ENCODE data around the gene ENDOD1. TPM values are rescaled to one million over a fixed set of nuclear protein-coding genes. Genes with fewer than 3 reads are reported as not detected.

Gene ENDOD1
- total and polyA plus RNA-seq, 4 donors, result 2.2 to 35.6 (median 5.9) TPM

DNA sequence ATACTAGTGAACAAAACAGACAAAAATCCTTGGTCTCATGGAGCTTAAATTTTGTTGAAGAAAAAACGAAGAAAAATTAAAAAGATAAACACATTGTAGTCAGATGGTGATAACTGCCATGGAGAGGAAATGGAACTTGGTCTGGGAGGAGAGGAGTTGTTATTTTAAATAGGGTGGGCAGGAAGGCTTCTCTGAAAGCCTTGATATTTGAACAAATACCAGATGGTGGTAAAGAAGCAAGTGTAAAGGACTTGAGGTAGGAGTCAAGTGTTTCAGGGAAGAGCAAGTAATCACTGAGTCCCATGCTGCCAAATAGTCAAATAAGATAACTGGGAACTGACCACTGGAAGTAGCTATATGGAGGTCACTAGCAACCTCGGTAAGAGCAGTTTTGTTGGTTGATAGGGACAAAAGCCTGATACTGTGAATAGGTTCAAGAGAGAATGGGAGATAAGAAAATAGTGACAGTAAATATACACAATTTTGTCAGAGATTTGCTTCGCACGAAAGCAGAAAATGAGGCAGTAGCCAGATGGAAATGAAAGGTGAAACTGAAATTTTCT is 86.3 kb downstream of the ENDOD1 start:
- no peaks in the 10 kb centered on the region for H3K9me3 ChIP-seq (ENCODE audit: control insufficient read depth in 4 of 4, low read length in 3 of 4)
- 82% methylated on average over 4 of the region's 4 CpGs for WGBS
- H3K4me1 ChIP-seq (ENCODE audit: control insufficient read depth in 4 of 4, insufficient read depth in 4 of 4, low read length in 3 of 4), result no peaks in the 10 kb centered on the region
- H3K4me3 ChIP-seq (ENCODE audit: low read depth in 1 of 3, low read length in 3 of 3), result no peak overlapping the region
- peaks cover 0 to 21% (median 4%) of the 10 kb centered on the region in 4 donors for H3K36me3 ChIP-seq (ENCODE audit: control insufficient read depth in 4 of 4, insufficient read depth in 3 of 4, low read depth in 1 of 4, low read length in 3 of 4)
- no peak overlapping the region for H3K9ac ChIP-seq (ENCODE audit: low read depth in 1 of 2, low read length in 2 of 2)
- DNase-seq (ENCODE audit: low spot score), result no peak
- TF ChIP-seq, protein P1, sequence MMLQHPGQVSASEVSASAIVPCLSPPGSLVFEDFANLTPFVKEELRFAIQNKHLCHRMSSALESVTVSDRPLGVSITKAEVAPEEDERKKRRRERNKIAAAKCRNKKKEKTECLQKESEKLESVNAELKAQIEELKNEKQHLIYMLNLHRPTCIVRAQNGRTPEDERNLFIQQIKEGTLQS (IDR thresholded peaks at IDR 0.05), result no peak
- TF ChIP-seq CTCF (IDR thresholded peaks at IDR 0.05; ENCODE audit: low read depth, low read length, missing input control) (no peak), FOXA1 (IDR thresholded peaks at IDR 0.05) (no peak), HNF4A (conservative IDR thresholded peaks at IDR 0.05) (no peak), RXRA (IDR thresholded peaks at IDR 0.05) (no peak), TAF1 (conservative IDR thresholded peaks at IDR 0.05) (no peak), RAD21 (IDR thresholded peaks at IDR 0.05) (no peak), JUND (IDR thresholded peaks at IDR 0.05) (no peak)
- TF ChIP-seq, protein P2, sequence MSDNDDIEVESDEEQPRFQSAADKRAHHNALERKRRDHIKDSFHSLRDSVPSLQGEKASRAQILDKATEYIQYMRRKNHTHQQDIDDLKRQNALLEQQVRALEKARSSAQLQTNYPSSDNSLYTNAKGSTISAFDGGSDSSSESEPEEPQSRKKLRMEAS (IDR thresholded peaks at IDR 0.05), result no peak
- no peaks in the 10 kb centered on the region for H3K27me3 ChIP-seq (ENCODE audit: control insufficient read depth in 4 of 4, insufficient read depth in 4 of 4, low read length in 3 of 4)
- H3K27ac ChIP-seq (ENCODE audit: low read depth in 1 of 2, low read length in 2 of 2), result no peak overlapping the region

Other genes starting within 250 kb of the ENDOD1 start
- gene CWC15, start 116.3 kb upstream of the ENDOD1 start, total RNA-seq, result 10 to 100 TPM; 19.7 to 22.1 TPM
- gene CWC15, start 116.3 kb upstream of the ENDOD1 start, polyA plus RNA-seq, result 10 to 100 TPM; 17.6 to 47.0 TPM
- gene KDM4D, start 116.1 kb upstream of the ENDOD1 start, total RNA-seq, result under 1 TPM; 0.17 to 0.23 TPM
- gene KDM4D, start 116.1 kb upstream of the ENDOD1 start, polyA plus RNA-seq, result under 1 TPM; 0.11 to 0.17 TPM
- gene KDM4E, start 64.6 kb upstream of the ENDOD1 start, total RNA-seq, result not detected
- gene KDM4E, start 64.6 kb upstream of the ENDOD1 start, polyA plus RNA-seq, result not detected
- not detected for gene KDM4F, start 40.4 kb upstream of the ENDOD1 start, total RNA-seq
- not detected for gene KDM4F, start 40.4 kb upstream of the ENDOD1 start, polyA plus RNA-seq
- 10 to 100 TPM; 17.6 to 31.8 TPM for gene SRSF8, start 22.9 kb upstream of the ENDOD1 start, total RNA-seq
- gene SRSF8, start 22.9 kb upstream of the ENDOD1 start, polyA plus RNA-seq, result 10 to 100 TPM; 15.4 to 18.1 TPM
- 10 to 100 TPM in 1 of 2 donors, 1 to 10 TPM in 1; 3.8 to 46.6 TPM for gene SESN3, start 141.4 kb downstream of the ENDOD1 start, total RNA-seq
- gene SESN3, start 141.4 kb downstream of the ENDOD1 start, polyA plus RNA-seq, result 1 to 10 TPM in 1 of 2 donors, under 1 TPM in 1; 0.85 to 1.3 TPM

All from liver (tissue), 9 donors.